ENCODE results near the gene GRHL3. TPM values are rescaled to one million over a fixed set of nuclear protein-coding genes. Genes with fewer than 3 reads are reported as not detected.
A peak's percentile ranks its signal among the peaks of the same experiment; 100 is the strongest.

Gene GRHL3
- total and polyA plus RNA-seq, 4 donors = 0.23 to 0.95 (median 0.35) TPM

GRCh38 chr1:24392604-24392946 is 73.4 kb downstream of the GRHL3 start:
- Histone ChIP-seq H3K4me3 (no peak overlapping the region), H3K27ac (ENCODE audit: low read depth in 1 of 2, low read length in 1 of 2) (peak overlapping the region in 1 of 2 donors; percentile 87), H3K9me3 (ENCODE audit: control insufficient read depth in 4 of 4, insufficient read depth in 3 of 4, low read length in 3 of 4) (no peaks in the 10 kb centered on the region), H3K9ac (ENCODE audit: insufficient read depth in 1 of 2, low read length in 2 of 2) (no peak overlapping the region), H3K36me3 (ENCODE audit: control insufficient read depth in 4 of 4, insufficient read depth in 4 of 4, low read length in 4 of 4) (no peaks in the 10 kb centered on the region), H3K4me1 (ENCODE audit: control insufficient read depth in 5 of 5, insufficient read depth in 5 of 5, low read length in 5 of 5) (peaks cover 0 to 8% (median 0%) of the 10 kb centered on the region in 5 donors), H3K27me3 (ENCODE audit: control insufficient read depth in 3 of 3, insufficient read depth in 3 of 3, low read length in 2 of 3) (no peaks in the 10 kb centered on the region)
- no peak for TF ChIP-seq CTCF (IDR thresholded peaks at IDR 0.05; ENCODE audit: control extremely low read depth, extremely low read depth)
- ATAC-seq (ENCODE audit: insufficient read depth, low FRiP score) = no peak
- no peak for DNase-seq
- 88% methylated on average over 4 of the region's 4 CpGs for WGBS, 2 donors

- Histone ChIP-seq H3K36me3 (ENCODE audit: control insufficient read depth in 4 of 4, insufficient read depth in 4 of 4, low read length in 4 of 4) (no peaks in the 10 kb centered on the region), H3K9me3 (ENCODE audit: control insufficient read depth in 4 of 4, insufficient read depth in 3 of 4, low read length in 3 of 4) (no peaks in the 10 kb centered on the region), H3K9ac (ENCODE audit: insufficient read depth in 1 of 2, low read length in 2 of 2) (no peak overlapping the region), H3K27me3 (ENCODE audit: control insufficient read depth in 3 of 3, insufficient read depth in 3 of 3, low read length in 2 of 3) (no peaks in the 10 kb centered on the region), H3K4me1 (ENCODE audit: control insufficient read depth in 5 of 5, insufficient read depth in 5 of 5, low read length in 5 of 5) (peaks cover 0 to 6% (median 0%) of the 10 kb centered on the region in 5 donors), H3K27ac (ENCODE audit: low read depth in 1 of 2, low read length in 1 of 2) (peak overlapping the region in 1 of 2 donors; percentile 45), H3K4me3 (no peak overlapping the region)
- WGBS, 2 donors = 69 to 83% methylated on average over 4 of the region's 4 CpGs
- ATAC-seq (ENCODE audit: insufficient read depth, low FRiP score) (no peak), DNase-seq (no peak)
- TF ChIP-seq CTCF (IDR thresholded peaks at IDR 0.05; ENCODE audit: control extremely low read depth, extremely low read depth) = no peak
Measured at GRCh38 chr1:24392982-24393650, 74.0 kb downstream of the GRHL3 start.

GRCh38 chr1:24393892-24394291 is 74.7 kb downstream of the GRHL3 start:
- 70 to 82% methylated on average over 6 of the region's 6 CpGs for WGBS, 2 donors
- DNase-seq (no peak), ATAC-seq (ENCODE audit: insufficient read depth, low FRiP score) (no peak)
- Histone ChIP-seq H3K4me3 (no peak overlapping the region), H3K9ac (ENCODE audit: insufficient read depth in 1 of 2, low read length in 2 of 2) (no peak overlapping the region), H3K36me3 (ENCODE audit: control insufficient read depth in 4 of 4, insufficient read depth in 4 of 4, low read length in 4 of 4) (no peaks in the 10 kb centered on the region), H3K9me3 (ENCODE audit: control insufficient read depth in 4 of 4, insufficient read depth in 3 of 4, low read length in 3 of 4) (no peaks in the 10 kb centered on the region), H3K27me3 (ENCODE audit: control insufficient read depth in 3 of 3, insufficient read depth in 3 of 3, low read length in 2 of 3) (no peaks in the 10 kb centered on the region), H3K27ac (ENCODE audit: low read depth in 1 of 2, low read length in 1 of 2) (no peak overlapping the region), H3K4me1 (ENCODE audit: control insufficient read depth in 5 of 5, insufficient read depth in 5 of 5, low read length in 5 of 5) (peaks cover 0 to 5% (median 0%) of the 10 kb centered on the region in 5 donors)
- TF ChIP-seq CTCF (IDR thresholded peaks at IDR 0.05; ENCODE audit: control extremely low read depth, extremely low read depth) = no peak

GRCh38 chr1:24400065-24400464 is 80.9 kb downstream of the GRHL3 start:
- Histone ChIP-seq H3K9ac (ENCODE audit: insufficient read depth in 1 of 2, low read length in 2 of 2) (no peak overlapping the region), H3K4me3 (no peak overlapping the region), H3K27me3 (ENCODE audit: control insufficient read depth in 3 of 3, insufficient read depth in 3 of 3, low read length in 2 of 3) (no peaks in the 10 kb centered on the region), H3K36me3 (ENCODE audit: control insufficient read depth in 4 of 4, insufficient read depth in 4 of 4, low read length in 4 of 4) (peaks cover 0 to 5% (median 2%) of the 10 kb centered on the region in 4 donors), H3K27ac (ENCODE audit: low read depth in 1 of 2, low read length in 1 of 2) (no peak overlapping the region), H3K9me3 (ENCODE audit: control insufficient read depth in 4 of 4, insufficient read depth in 3 of 4, low read length in 3 of 4) (no peaks in the 10 kb centered on the region), H3K4me1 (ENCODE audit: control insufficient read depth in 5 of 5, insufficient read depth in 5 of 5, low read length in 5 of 5) (no peaks in the 10 kb centered on the region)
- DNase-seq (no peak), ATAC-seq (ENCODE audit: insufficient read depth, low FRiP score) (no peak)
- WGBS, 2 donors = 42 to 69% methylated on average over 1 of the region's 1 CpG
- no peak for TF ChIP-seq CTCF (IDR thresholded peaks at IDR 0.05; ENCODE audit: control extremely low read depth, extremely low read depth)
